H1 (cell line): ENCODE results near the gene HSPA6. TPM values are rescaled to one million over a fixed set of nuclear protein-coding genes. Genes with fewer than 3 reads are reported as not detected.
"Not testable (repeated sequence)": the region's sequence is repeated elsewhere in the genome, so short reads cannot be mapped to it uniquely, and the experiment has no call there.

Source experiments
- CTCF ChIA-PET: fragments of 300-600 bp; sonication (Branson Sonifier 250); formaldehyde crosslinking; loops from one replicate; lab custom pipeline; 2021; ENCODE audit not compliant: partially characterized antibody; lab: Charles Lee
- POLR2A ChIA-PET: fragments of 300-600 bp; sonication (Branson Sonifier 250); formaldehyde crosslinking; loops from one replicate; lab custom pipeline; 2021; ENCODE audit warnings: inconsistent platforms; ENCODE audit not compliant: partially characterized antibody; lab: Charles Lee
- DNase-seq, 2 experiments: peaks; one replicate each; pipeline versions ENCODE4 v3.0.0 to v3.0.0-alpha.2; 2010 to 2022; ENCODE audit warnings: low spot score in 2 of 2, low read depth in 1 of 2, mixed read lengths in 1 of 2
- FAIRE-seq: peaks from 2 replicates; lab custom pipeline; 2011; peaks lifted over from hg19 to GRCh38; lab: Jason Lieb, UNC
- H2AFZ ChIP-seq: 2 replicates; pipeline ENCODE4 v1.8.1; 2012; ENCODE audit warnings: low read length, inconsistent platforms
- H2AK5ac ChIP-seq: 2 replicates; pipeline ENCODE4 v1.6.1; 2013; ENCODE audit warnings: low read depth, low read length
- H2BK120ac ChIP-seq: replicated peaks from 2 replicates; pipeline ENCODE3; 2013; ENCODE audit warnings: low read depth, low read length, inconsistent platforms
- H2BK12ac ChIP-seq: 2 replicates; pipeline ENCODE4 v1.6.1; 2013; ENCODE audit warnings: low read depth, low read length
- H2BK15ac ChIP-seq: 2 replicates; pipeline ENCODE4 v1.6.1; 2013; ENCODE audit warnings: low read length
- H2BK20ac ChIP-seq: 2 replicates; pipeline ENCODE4 v1.6.1; 2013; ENCODE audit warnings: low read length
- H2BK5ac ChIP-seq: 2 replicates; pipeline ENCODE4 v1.6.1; 2013; ENCODE audit warnings: low read depth, low read length
- H3K14ac ChIP-seq: 2 replicates; pipeline ENCODE4 v1.6.1; 2013; ENCODE audit warnings: inconsistent platforms; ENCODE audit not compliant: insufficient read length
- H3K18ac ChIP-seq: 2 replicates; pipeline ENCODE4 v1.6.1; 2013; ENCODE audit warnings: low read length; ENCODE audit errors: extremely low read depth
- H3K23ac ChIP-seq: 2 replicates; pipeline ENCODE4 v1.6.1; 2013; ENCODE audit warnings: inconsistent platforms; ENCODE audit not compliant: insufficient read length
- H3K23me2 ChIP-seq: 2 replicates; pipeline ENCODE4 v1.6.1; 2013; ENCODE audit warnings: low read depth, low read length
- H3K27ac ChIP-seq: 2 replicates; pipeline ENCODE4 v1.6.1; 2011; ENCODE audit warnings: low read depth, low read length, inconsistent platforms
- H3K27me3 ChIP-seq, 4 experiments: replicated peaks in 1 of 4; 1 replicate in 1 of 4; 2 replicates in 3 of 4; pipeline versions ENCODE4 v1.6.1 to v1.8.1; 2011 to 2013; ENCODE audit warnings: low read length in 3 of 4, mild to moderate bottlenecking in 3 of 4, inconsistent platforms in 2 of 4, mixed read lengths in 2 of 4, moderate library complexity in 1 of 4; ENCODE audit not compliant: control insufficient read depth in 3 of 4, insufficient read depth in 3 of 4; ENCODE audit errors: extremely low read depth in 1 of 4
- H3K36me3 ChIP-seq, 4 experiments: 2 replicates each; pipeline versions ENCODE4 v1.6.1 to v1.8.1; 2011 to 2013; ENCODE audit warnings: mild to moderate bottlenecking in 4 of 4, low read length in 3 of 4, moderate library complexity in 2 of 4, control low read depth in 1 of 4, inconsistent platforms in 1 of 4; ENCODE audit not compliant: insufficient read depth in 4 of 4, control insufficient read depth in 2 of 4
- H3K4ac ChIP-seq: replicated peaks from 2 replicates; pipeline ENCODE3; 2013; ENCODE audit warnings: low read length, low read depth, mixed read lengths, inconsistent platforms; ENCODE audit not compliant: insufficient read length
- H3K4me1 ChIP-seq, 4 experiments: replicated peaks in 1 of 4; 1 replicate in 1 of 4; 2 replicates in 3 of 4; pipeline versions ENCODE4 v1.6.1 to v1.8.1; 2011 to 2013; ENCODE audit warnings: low read length in 3 of 4, inconsistent platforms in 2 of 4, mixed read lengths in 1 of 4; ENCODE audit not compliant: insufficient read depth in 4 of 4, control insufficient read depth in 3 of 4
- H3K4me2 ChIP-seq, 2 experiments: 2 replicates each; pipeline versions ENCODE4 v1.6.1 to v1.8.1; 2011 to 2013; ENCODE audit warnings: low read depth in 2 of 2, low read length in 2 of 2, control low read depth in 1 of 2, inconsistent platforms in 1 of 2, mild to moderate bottlenecking in 1 of 2; ENCODE audit not compliant: insufficient read depth in 1 of 2
- H3K4me3 ChIP-seq, 4 experiments: fragments of 200-600, 300-600 bp in 1 of 4; sonication (generic), shearing (Covaris generic), sonication (Bioruptor Twin) in 1 of 4; 2 replicates each; pipeline versions ENCODE4 v1.5.1 to v1.8.1; 2011 to 2016; ENCODE audit warnings: low read length in 4 of 4, low read depth in 3 of 4, control low read depth in 2 of 4, inconsistent platforms in 2 of 4, mild to moderate bottlenecking in 2 of 4, mixed read lengths in 1 of 4, moderate library complexity in 1 of 4; ENCODE audit not compliant: insufficient read depth in 2 of 4; ENCODE audit errors: extremely low read depth in 1 of 4
- H3K56ac ChIP-seq: replicated peaks from 2 replicates; pipeline ENCODE3; 2013; ENCODE audit warnings: low read depth, mild to moderate bottlenecking, mixed read lengths, low read length, inconsistent platforms; ENCODE audit not compliant: insufficient read length
- H3K79me1 ChIP-seq: 2 replicates; pipeline ENCODE4 v1.6.1; 2013; ENCODE audit warnings: low read depth, low read length, control low read depth
- H3K79me2 ChIP-seq, 2 experiments: 2 replicates each; pipeline versions ENCODE4 v1.6.1 to v1.8.1; 2012 to 2013; ENCODE audit warnings: low read length in 2 of 2, mild to moderate bottlenecking in 2 of 2, inconsistent platforms in 1 of 2; ENCODE audit not compliant: insufficient read depth in 2 of 2, control insufficient read depth in 1 of 2
- H3K9ac ChIP-seq, 4 experiments: replicated peaks in 1 of 4; 1 replicate in 1 of 4; 2 replicates in 3 of 4; pipeline versions ENCODE4 v1.6.1 to v1.8.1; 2011 to 2013; ENCODE audit warnings: low read depth in 3 of 4, low read length in 3 of 4, control low read depth in 2 of 4, mild to moderate bottlenecking in 2 of 4, moderate library complexity in 2 of 4, inconsistent platforms in 1 of 4; ENCODE audit errors: extremely low read depth in 1 of 4
- H3K9me3 ChIP-seq, 2 experiments: 2 replicates each; pipeline versions ENCODE4 v1.6.1 to v1.8.1; 2012 to 2013; ENCODE audit warnings: mild to moderate bottlenecking in 2 of 2, moderate library complexity in 2 of 2, control low read depth in 1 of 2, inconsistent platforms in 1 of 2, low read depth in 1 of 2, low read length in 1 of 2, mixed read lengths in 1 of 2; ENCODE audit not compliant: insufficient read depth in 2 of 2
- H4K20me1 ChIP-seq, 2 experiments: replicated peaks in 1 of 2; 2 replicates each; pipeline versions ENCODE3 to v1.8.1; 2011 to 2013; ENCODE audit warnings: inconsistent platforms in 2 of 2, low read length in 2 of 2, mild to moderate bottlenecking in 1 of 2; ENCODE audit not compliant: insufficient read depth in 2 of 2, control insufficient read depth in 1 of 2
- H4K5ac ChIP-seq: 2 replicates; pipeline ENCODE4 v1.6.1; 2013; ENCODE audit warnings: low read length, low read depth, mixed read lengths, inconsistent platforms; ENCODE audit not compliant: insufficient read length
- H4K8ac ChIP-seq: 2 replicates; pipeline ENCODE4 v1.8.0; 2013; ENCODE audit warnings: mild to moderate bottlenecking, moderate library complexity, low read length, inconsistent platforms; ENCODE audit not compliant: insufficient read depth; ENCODE audit errors: extremely low read depth
- H4K91ac ChIP-seq: replicated peaks from 2 replicates; pipeline ENCODE3; 2013; ENCODE audit warnings: low read length, mixed read lengths, inconsistent platforms; ENCODE audit not compliant: insufficient read length
- ASH2L ChIP-seq: fragments of 200-600, 300-600 bp; sonication (generic); IDR thresholded peaks from one replicate; pipeline ENCODE4 v1.7.1; 2017; ENCODE audit warnings: low read length
- CEBPB ChIP-seq: IDR thresholded peaks from 2 replicates; pipeline ENCODE4 v1.6.1; 2012; ENCODE audit warnings: low read depth, low read length
- E2F6 ChIP-seq: IDR thresholded peaks from 2 replicates; pipeline ENCODE4 v1.6.1; 2012; ENCODE audit warnings: inconsistent platforms
- MAFK ChIP-seq: IDR thresholded peaks from 2 replicates; pipeline ENCODE4 v1.6.1; 2012; ENCODE audit warnings: low read depth, mild to moderate bottlenecking, improper control_type of control experiment, low read length
- PHF8 ChIP-seq: fragments of 200-600 bp; sonication (generic); conservative IDR thresholded peaks from 2 replicates; pipeline ENCODE4 v1.7.1; 2012; ENCODE audit warnings: low read depth, mild to moderate bottlenecking, inconsistent platforms, low read length, moderate library complexity
- SUZ12 ChIP-seq: fragments of 200-600 bp; sonication (generic); IDR thresholded peaks from 2 replicates; pipeline ENCODE4 v1.6.1; 2012; ENCODE audit warnings: mild to moderate bottlenecking, inconsistent platforms, low read length, moderate library complexity, mixed read lengths
- TBP ChIP-seq: IDR thresholded peaks from 2 replicates; pipeline ENCODE4 v1.6.1; 2011; ENCODE audit warnings: low read depth, low read length, improper control_type of control experiment
- TEAD4 ChIP-seq: IDR thresholded peaks from 2 replicates; pipeline ENCODE4 v1.6.1; 2012; ENCODE audit warnings: low read depth, low read length, inconsistent platforms, mixed read lengths
- WGBS, 2 experiments: shearing (Covaris generic) in 1 of 2; methylation state at CpG; one replicate each; pipeline versions ENCODE4 v1.1.6 to v1.1.7; 2013 to 2015; ENCODE audit warnings: low lambda C conversion rate in 2 of 2, mixed read lengths in 2 of 2, inconsistent platforms in 1 of 2, low coverage in 1 of 2, missing lambda C conversion rate in 1 of 2; ENCODE audit not compliant: insufficient replicate concordance in 2 of 2, insufficient coverage in 1 of 2, insufficient read length in 1 of 2; ENCODE audit errors: extremely low coverage in 1 of 2, missing lambda C conversion rate in 1 of 2; 5-methylcytosine and 5-hydroxymethylcytosine counted together
- long read RNA-seq, 2 experiments: library from RNA in 1 of 2; library from capped mRNA in 1 of 2; stranded (forward); transcript quantifications; one replicate each; pipeline ENCODE4 v2.0.0, GENCODE V29; 2021; ENCODE audit warnings: inconsistent platforms in 1 of 2
- polyA minus RNA-seq, 3 experiments: library from RNA; depleted of rRNA, polyadenylated mRNA; stranded (reverse); fragments of >200 nt; gene quantifications; 1 replicate in 2 of 3; 2 replicates in 1 of 3; pipeline ENCODE4 v1.2.3, GENCODE V29; 2011
- polyA plus RNA-seq, 7 experiments: library from polyadenylated mRNA; depleted of rRNA in 3 of 7; stranded (reverse) in 5 of 7; unstranded in 2 of 7; fragments of >200 nt in 5 of 7; fragments of 200-250 nt in 2 of 7; gene quantifications; 1 replicate in 5 of 7; 2 replicates in 1 of 7; 4 replicates in 1 of 7; pipeline versions ENCODE4 v1.2.1 to v1.2.3, GENCODE V29; 2011 to 2013; ENCODE audit warnings: missing spikeins in 2 of 7, mixed read lengths in 2 of 7
- total RNA-seq: library from RNA; stranded (reverse); fragmentation: NEBNext Ultra II Directional; extraction: Animal tissue kit (Norgen Biotek cat#: 25700); gene quantifications from 2 replicates; pipeline ENCODE4 v1.2.1, GENCODE V29; 2021

HSPA6 gene
- total RNA-seq, result 0.15 and 0.17 TPM in 2 replicates
- polyA plus RNA-seq (2011; rRNA removed), result 0.05 and 0.06 TPM in 2 replicates
- polyA plus RNA-seq (2011; cell fraction: cytosol; rRNA removed), result 0.05 TPM
- polyA plus RNA-seq (2011; cell fraction: nucleus; rRNA removed), result not detected
- 0.11 to 0.15 TPM in 2 of 4 replicates, not detected in the others for polyA plus RNA-seq (2012, experiment 1 of 2)
- 0.08 TPM for polyA plus RNA-seq (2012, experiment 2 of 2)
- polyA plus RNA-seq (2013, experiment 1 of 2), result not detected
- not detected for polyA plus RNA-seq (2013, experiment 2 of 2)
- polyA minus RNA-seq (2011; rRNA and poly(A)+ RNA removed), result not detected in 2 replicates
- not detected for polyA minus RNA-seq (2011; cell fraction: cytosol; rRNA and poly(A)+ RNA removed)
- polyA minus RNA-seq (2011; cell fraction: nucleus; rRNA and poly(A)+ RNA removed), result 0.30 TPM
- long read RNA-seq, experiment 1, result 0 reads
- long read RNA-seq, experiment 2, result 0 reads

GRCh38 chr1:161523817-161524741 is at the start of gene HSPA6:
Gene HSPA6 (plus strand): TSS chr1:161524540. CDS start chr1:161524659, 119 bp downstream.
- H3K79me1 ChIP-seq, H3K14ac ChIP-seq, H3K79me2 ChIP-seq, H3K23me2 ChIP-seq, H3K18ac ChIP-seq, H3K27ac ChIP-seq, POLR2A ChIA-PET, FAIRE-seq, H2BK12ac ChIP-seq, H4K91ac ChIP-seq, H4K8ac ChIP-seq, H3K4me1 ChIP-seq, H3K23ac ChIP-seq, H3K4ac ChIP-seq, H2BK120ac ChIP-seq, H2BK15ac ChIP-seq, H4K20me1 ChIP-seq, H2AK5ac ChIP-seq, H2BK20ac ChIP-seq, H2BK5ac ChIP-seq, H3K9me3 ChIP-seq, H4K5ac ChIP-seq, H3K36me3 ChIP-seq, H3K56ac ChIP-seq: not testable (repeated sequence)
- H3K4me3 ChIP-seq, result peak within 1 kb of the TSS; percentile 54 to 73 (median 64)
- 2% methylated on average over 41 of the region's 72 CpGs; no CpG with 5 or more reads in 1 of the 2 experiments for whole genome bisulfite sequencing, 2 experiments
- H3K9ac ChIP-seq, result peak within 1 kb of the TSS in 1 of 4 experiments; percentile 13; a peak in 1 of 7 replicates
- peak within 1 kb of the TSS; percentile 0; the same call in 1 of the 2 replicates for H2AFZ ChIP-seq
- peak within 1 kb of the TSS; percentile 49 to 64 for H3K4me2 ChIP-seq
- DNase-seq, result peak in 1 of 2 experiments; percentile 88
- peaks cover 11 to 21% (median 16%) of the 10 kb centered on the region in 4 experiments; a peak in 6 of 7 replicates for H3K27me3 ChIP-seq
- CTCF ChIA-PET, result interaction anchor here (1.3 kb wide), 1 partner anchor 37 kb away, joined by 4 read pairs; no protein-coding TSS in a partner anchor
- TF ChIP-seq TBP (peak; percentile 99), PHF8 (0 out of 2 replicates have a peak, but pooled peaks have one; percentile 11), MAFK (peak; percentile 70; the same call in 1 of the 2 replicates), SUZ12 (0 out of 2 replicates have a peak, but pooled peaks have one; percentile 56), E2F6 (peak; percentile 62), TEAD4 (peak; percentile 43; the same call in 1 of the 2 replicates), CEBPB (peak; percentile 53; the same call in 1 of the 2 replicates), ASH2L (peak; percentile 90)
